Activated CD8-positive, alpha-beta T cell treated with anti-CD3 and anti-CD28 coated beads for 36 hours (primary cell): ENCODE measurements around the gene CTDSP2. TPM values are rescaled to one million over a fixed set of nuclear protein-coding genes. Genes with fewer than 3 reads are reported as not detected.

Experiments
- ATAC-seq: fragments of 200-7000 bp; cut with Tn5 transposase; one replicate; pipeline ENCODE4 v1.10.0; 2021; ENCODE audit warnings: mild to moderate bottlenecking, moderate library complexity
- CTCF ChIA-PET: fragments of 350-600 bp; sonication (Branson Sonifier 250); formaldehyde crosslinking; loops from one replicate; lab custom pipeline; 2021; ENCODE audit warnings: antibody characterized with exemption; lab: Charles Lee
- POLR2A ChIA-PET: fragments of 350-600 bp; sonication (Branson Sonifier 250); formaldehyde crosslinking; loops from one replicate; lab custom pipeline; 2021; ENCODE audit warnings: antibody characterized with exemption; lab: Charles Lee
- DNase-seq: peaks from one replicate; pipeline ENCODE4 v3.0.0-alpha.2; 2020
- H3K27ac Mint-ChIP-seq: one replicate; pipeline ENCODE4 v1.8.0; 2021; ENCODE audit warnings: mild to moderate bottlenecking, mixed read lengths
- H3K27me3 Mint-ChIP-seq: one replicate; pipeline ENCODE4 v1.8.0; 2021; ENCODE audit warnings: mixed read lengths
- H3K36me3 Mint-ChIP-seq: one replicate; pipeline ENCODE4 v1.8.0; 2021; ENCODE audit warnings: low read depth, mixed read lengths
- H3K4me1 Mint-ChIP-seq: one replicate; pipeline ENCODE4 v1.8.0; 2021; ENCODE audit warnings: low read depth, mixed read lengths
- H3K4me3 Mint-ChIP-seq: one replicate; pipeline ENCODE4 v1.8.0; 2021; ENCODE audit warnings: mild to moderate bottlenecking, moderate library complexity, mixed read lengths
- H3K9me3 Mint-ChIP-seq: one replicate; pipeline ENCODE4 v1.8.0; 2021; ENCODE audit warnings: mixed read lengths
- CTCF ChIP-seq: fragments of 200-600 bp; IDR thresholded peaks from one replicate; pipeline ENCODE4 v1.8.0; 2022; ENCODE audit warnings: antibody characterized with exemption, mild to moderate bottlenecking
- intact Hi-C: fragments of 100-400 bp; cut with micrococcal nuclease; formaldehyde crosslinking; loops from one replicate; pipeline ENCODE4 v1.10.0; 2022
- total RNA-seq, 2 experiments: library from RNA; stranded (reverse); gene quantifications; one replicate each; pipeline ENCODE4 v1.2.3, GENCODE V29; 2021

CTDSP2 gene, protein sequence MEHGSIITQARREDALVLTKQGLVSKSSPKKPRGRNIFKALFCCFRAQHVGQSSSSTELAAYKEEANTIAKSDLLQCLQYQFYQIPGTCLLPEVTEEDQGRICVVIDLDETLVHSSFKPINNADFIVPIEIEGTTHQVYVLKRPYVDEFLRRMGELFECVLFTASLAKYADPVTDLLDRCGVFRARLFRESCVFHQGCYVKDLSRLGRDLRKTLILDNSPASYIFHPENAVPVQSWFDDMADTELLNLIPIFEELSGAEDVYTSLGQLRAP
- total RNA-seq = 10 to 100 TPM; 67.1 to 67.2 TPM

DNA sequence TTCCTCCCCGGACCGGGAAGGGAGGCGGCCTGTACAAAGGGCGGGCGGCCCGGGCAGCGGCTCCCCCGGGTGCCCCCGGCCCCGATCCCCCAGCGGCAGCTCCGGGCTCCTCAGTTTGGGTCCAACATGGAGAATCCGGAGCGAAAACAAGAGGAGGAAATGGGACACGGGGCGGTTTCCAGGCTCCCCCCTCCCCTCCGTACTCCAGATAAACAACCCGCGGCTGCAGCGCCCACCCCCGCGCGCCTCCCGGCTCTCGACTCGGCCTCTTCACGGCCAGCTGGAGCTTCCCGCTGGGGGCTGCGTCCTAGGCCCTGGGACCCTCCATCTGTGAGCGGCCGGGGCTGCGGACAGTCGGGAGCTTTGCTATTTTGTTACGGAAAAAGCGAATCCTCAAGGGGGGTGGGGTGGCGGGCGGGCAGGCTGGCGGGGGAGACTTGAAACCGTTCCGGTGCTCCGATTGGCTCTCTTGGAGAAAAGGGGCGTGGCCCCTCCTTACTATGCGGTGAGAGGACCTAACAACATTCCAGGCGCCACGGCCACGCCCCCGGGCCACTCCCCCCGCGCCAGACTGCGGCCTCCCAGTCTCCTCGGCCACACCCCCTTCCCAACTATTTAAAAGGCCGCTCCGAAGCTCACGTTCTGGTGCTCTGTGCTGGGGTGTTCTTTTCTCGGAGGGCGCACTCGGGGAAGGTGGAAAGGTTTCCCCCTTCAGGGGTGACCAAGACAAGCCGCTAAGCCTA is at the start of gene CTDSP2:
Gene CTDSP2, minus strand, starts transcription at position 153 of the 743 bp plus-strand sequence. CDS start 294 bp downstream, outside the sequence.
- H3K36me3 Mint-ChIP-seq = peaks cover 4% of the 10 kb centered on the region
- POLR2A ChIA-PET = interaction anchor here (0.5 to 7.3 kb wide), 10 partner anchors 11 to 210 kb away, joined by 3 to 84 read pairs (median 4); partner anchors contain the start of genes ATP23 and TSFM
- peaks cover 8% of the 10 kb centered on the region for H3K27me3 Mint-ChIP-seq
- H3K4me3 Mint-ChIP-seq = peak within 1 kb of the TSS; percentile 81
- H3K4me1 Mint-ChIP-seq = peaks cover 49% of the 10 kb centered on the region
- TF ChIP-seq CTCF = no peak
- intact Hi-C loops = no loop called here
- DNase-seq (peak; percentile 88), ATAC-seq (peak; percentile 33)
- no peaks in the 10 kb centered on the region for H3K9me3 Mint-ChIP-seq
- H3K27ac Mint-ChIP-seq = peak within 1 kb of the TSS; percentile 92
- CTCF ChIA-PET = interaction anchor here (0.7 to 7.2 kb wide), 5 partner anchors 11 to 64 kb away, joined by 3 to 61 read pairs (median 16); partner anchors contain the start of gene TSFM

DNA sequence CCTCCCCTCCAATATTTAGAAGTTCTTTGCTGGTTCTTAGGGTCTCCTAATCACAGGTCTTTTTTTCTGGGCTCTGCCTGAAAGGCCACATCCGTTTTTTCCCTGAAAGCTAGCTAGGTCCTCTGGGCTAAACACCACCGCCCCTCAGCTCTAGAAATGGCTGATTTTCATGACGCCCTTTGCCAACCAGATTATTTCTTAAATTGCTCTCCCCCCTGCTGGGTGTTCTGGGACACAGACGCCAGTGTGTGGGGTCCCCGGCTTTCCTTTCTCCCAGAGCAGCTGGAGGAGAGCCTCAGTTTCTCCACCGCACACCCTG is 49.5 kb upstream of the CTDSP2 start:
- H3K4me1 Mint-ChIP-seq = peaks cover 58% of the 10 kb centered on the region
- H3K9me3 Mint-ChIP-seq = no peaks in the 10 kb centered on the region
- CTCF ChIA-PET = interaction anchor here (0.8 to 9.3 kb wide), 15 partner anchors 9 to 140 kb away, joined by 3 to 96 read pairs (median 6); partner anchors contain the start of gene CTDSP2
- peak overlapping the region; percentile 63 for H3K27ac Mint-ChIP-seq
- H3K27me3 Mint-ChIP-seq = peaks cover 1% of the 10 kb centered on the region
- peak overlapping the region; percentile 57 for H3K4me3 Mint-ChIP-seq
- intact Hi-C loops = loop anchor here (5.0 kb wide), 1 partner anchor 41 kb away; no protein-coding TSS in a partner anchor
- POLR2A ChIA-PET = interaction anchor here (1.3 to 8.9 kb wide), 10 partner anchors 8 to 132 kb away, joined by 3 to 70 read pairs (median 6); partner anchors contain the start of gene CTDSP2
- no peak for ATAC-seq
- no peak for DNase-seq
- no peaks in the 10 kb centered on the region for H3K36me3 Mint-ChIP-seq
- no peak for TF ChIP-seq CTCF

DNA sequence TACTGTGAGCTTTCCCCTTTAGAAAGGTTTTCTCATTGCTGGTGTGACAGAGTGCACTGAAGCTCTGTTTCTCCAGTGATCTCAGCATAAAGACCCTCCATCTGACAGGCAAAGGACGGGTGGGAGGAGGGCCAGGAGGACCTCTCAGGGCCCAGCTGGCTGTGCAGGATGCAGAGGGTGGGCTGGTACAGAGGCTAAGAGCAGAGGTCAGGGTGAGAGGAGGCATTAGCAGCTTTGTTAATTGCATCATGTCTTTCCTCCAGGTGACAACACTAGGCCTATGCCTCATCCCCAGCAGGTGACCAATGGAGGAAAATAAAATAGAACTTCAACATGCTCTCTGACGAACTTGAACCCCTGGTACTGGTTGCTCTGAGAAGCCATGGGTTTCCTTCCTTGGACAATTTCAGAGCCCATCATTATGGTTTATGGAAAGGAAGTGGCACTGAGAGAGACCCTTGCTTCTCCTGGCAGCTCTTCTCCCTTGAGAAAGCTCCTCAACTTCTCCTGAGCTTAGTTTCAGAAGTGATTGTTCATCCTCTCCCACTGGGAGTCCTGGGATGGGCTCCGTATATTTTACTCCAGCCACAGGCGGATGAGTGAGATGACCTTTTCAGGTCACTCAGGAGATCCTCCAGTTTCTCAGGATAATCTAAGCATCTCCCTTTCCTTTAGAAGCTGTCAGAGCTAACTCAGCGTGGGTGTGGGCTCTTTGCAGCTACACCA is 49.0 kb upstream of the CTDSP2 start:
- intact Hi-C loops = loop anchor here (5.0 kb wide), 1 partner anchor 42 kb away; no protein-coding TSS in a partner anchor
- H3K4me3 Mint-ChIP-seq = peak overlapping the region; percentile 57
- peaks cover 56% of the 10 kb centered on the region for H3K4me1 Mint-ChIP-seq
- ChIA-PET CTCF (interaction anchor here (0.8 to 9.3 kb wide), 15 partner anchors 10 to 139 kb away, joined by 3 to 96 read pairs (median 6); partner anchors contain the start of genes CTDSP2 and TSFM), POLR2A (interaction anchor here (1.3 to 8.9 kb wide), 9 partner anchors 8 to 131 kb away, joined by 3 to 70 read pairs (median 6); partner anchors contain the start of gene CTDSP2)
- H3K27ac Mint-ChIP-seq = peak overlapping the region; percentile 63
- H3K9me3 Mint-ChIP-seq = no peaks in the 10 kb centered on the region
- peaks cover 1% of the 10 kb centered on the region for H3K27me3 Mint-ChIP-seq
- no peaks in the 10 kb centered on the region for H3K36me3 Mint-ChIP-seq
- DNase-seq (no peak), ATAC-seq (no peak)
- TF ChIP-seq CTCF = no peak

GRCh38 chr12:57894399-57895292 is 48.1 kb upstream of the CTDSP2 start:
- Mint-ChIP-seq H3K27me3 (peaks cover 1% of the 10 kb centered on the region), H3K27ac (peak overlapping the region; percentile 19), H3K4me1 (peaks cover 53% of the 10 kb centered on the region), H3K4me3 (no peak overlapping the region), H3K9me3 (no peaks in the 10 kb centered on the region), H3K36me3 (no peaks in the 10 kb centered on the region)
- CTCF ChIA-PET = interaction anchor here (0.8 to 9.3 kb wide), 11 partner anchors 10 to 135 kb away, joined by 3 to 96 read pairs (median 6); partner anchors contain the start of genes CTDSP2 and TSFM
- TF ChIP-seq CTCF = no peak
- intact Hi-C loops = loop anchor here (5.0 kb wide), 1 partner anchor 43 kb away; no protein-coding TSS in a partner anchor
- ATAC-seq = no peak
- POLR2A ChIA-PET = interaction anchor here (0.8 to 8.9 kb wide), 8 partner anchors 12 to 130 kb away, joined by 3 to 70 read pairs (median 5); partner anchors contain the start of gene CTDSP2
- DNase-seq = no peak
